GM12878 (cell line): ENCODE measurements around the gene AP1M1. TPM values are rescaled to one million over a fixed set of nuclear protein-coding genes. Genes with fewer than 3 reads are reported as not detected.

Source experiments
- ATAC-seq: fragments of 200-7000 bp; cut with Tn5 transposase; 3 replicates; pipeline ENCODE4 v1.9.1; 2020; ENCODE audit warnings: mild to moderate bottlenecking, moderate library complexity
- BruUV-seq: library from RNA; stranded (reverse); fragments of 400-500 nt; replicated peaks from 2 replicates; lab custom pipeline; 2021; lab: Mats Ljungman, UMichigan
- CTCF ChIA-PET: fragments of 300-600 bp; sonication (Branson Sonifier 250); formaldehyde crosslinking; extraction: SDS; loops from one replicate; lab custom pipeline; 2021; ENCODE audit warnings: inconsistent platforms; lab: Yijun Ruan, JAX
- POLR2A ChIA-PET: fragments of 350-600 bp; formaldehyde crosslinking; extraction: SDS; loops from one replicate; lab custom pipeline; 2021; ENCODE audit warnings: inconsistent platforms; lab: Charles Lee
- RAD21 ChIA-PET: fragments of 300-600 bp; sonication (Branson Sonifier 250); formaldehyde crosslinking; loops from one replicate; lab custom pipeline; 2023; ENCODE audit warnings: antibody characterized with exemption; ENCODE audit not compliant: unreplicated experiment; lab: Charles Lee
- SMC1A ChIA-PET: fragments of 300-600 bp; sonication (Branson Sonifier 250); formaldehyde crosslinking; loops from one replicate; lab custom pipeline; 2023; ENCODE audit not compliant: unreplicated experiment, uncharacterized antibody; lab: Charles Lee
- DNase-seq: peaks from one replicate; pipeline ENCODE4 v3.0.0-alpha.2; 2011; ENCODE audit warnings: low read depth, low spot score
- FAIRE-seq: peaks from 3 replicates; lab custom pipeline; 2011; peaks lifted over from hg19 to GRCh38; lab: Jason Lieb, UNC
- H2AFZ ChIP-seq: 2 replicates; pipeline ENCODE4 v1.6.0; 2011; ENCODE audit warnings: low read depth, low read length, control low read depth; ENCODE audit not compliant: control insufficient read depth
- H3K27ac ChIP-seq: 2 replicates; pipeline ENCODE4 v1.5.1; 2011; ENCODE audit warnings: control low read depth; ENCODE audit not compliant: control insufficient read depth, insufficient read depth
- H3K27me3 ChIP-seq, 2 experiments: replicated peaks in 1 of 2; 2 replicates each; pipeline versions ENCODE4 v1.6.0 to v1.6.1; 2011; ENCODE audit warnings: low read length in 1 of 2; ENCODE audit not compliant: control insufficient read depth in 2 of 2, insufficient read depth in 2 of 2
- H3K36me3 ChIP-seq, 2 experiments: 2 replicates each; pipeline ENCODE4 v1.5.1; 2011; ENCODE audit warnings: low read length in 1 of 2; ENCODE audit not compliant: control insufficient read depth in 2 of 2, insufficient read depth in 2 of 2
- H3K4me1 ChIP-seq: 2 replicates; pipeline ENCODE4 v1.6.1; 2011; ENCODE audit warnings: mild to moderate bottlenecking, low read length, moderate library complexity, mixed read lengths; ENCODE audit not compliant: control insufficient read depth, insufficient read depth
- H3K4me2 ChIP-seq: 2 replicates; pipeline ENCODE4 v1.6.0; 2011; ENCODE audit warnings: control low read depth; ENCODE audit not compliant: control insufficient read depth, insufficient read depth
- H3K4me3 ChIP-seq: fragments of 200-600 bp; sonication (generic); 2 replicates; pipeline ENCODE4 v1.5.1; 2016
- H3K79me2 ChIP-seq: 2 replicates; pipeline ENCODE4 v1.6.0; 2011; ENCODE audit warnings: low read length; ENCODE audit not compliant: control insufficient read depth, insufficient read depth
- H3K9ac ChIP-seq: 2 replicates; pipeline ENCODE4 v1.8.0; 2011; ENCODE audit warnings: low read length, control low read depth, mixed read lengths; ENCODE audit not compliant: control insufficient read depth, insufficient read depth
- H3K9me3 ChIP-seq: replicated peaks from 3 replicates; pipeline ENCODE4 v1.5.1; 2011; ENCODE audit warnings: mild to moderate bottlenecking, low read length; ENCODE audit not compliant: control insufficient read depth, insufficient read depth
- H4K20me1 ChIP-seq: 2 replicates; pipeline ENCODE4 v1.6.0; 2011; ENCODE audit not compliant: control insufficient read depth, insufficient read depth
- CHD4 ChIP-seq: fragments of 200-600 bp; sonication (generic); IDR thresholded peaks from 2 replicates; pipeline ENCODE4 v1.6.1; 2016; ENCODE audit warnings: mild to moderate bottlenecking
- HCFC1 ChIP-seq: fragments of 150-350 bp; IDR thresholded peaks from 2 replicates; pipeline ENCODE4 v1.6.1; 2014; ENCODE audit warnings: low read length
- HDAC2 ChIP-seq: fragments of 200-600 bp; sonication (generic); IDR thresholded peaks from 2 replicates; pipeline ENCODE4 v1.6.1; 2017
- IKZF1 ChIP-seq: fragments of 450-650 bp; conservative IDR thresholded peaks from 2 replicates; pipeline ENCODE4 v1.6.1; 2017; ENCODE audit warnings: antibody characterized with exemption, mild to moderate bottlenecking
- JUND ChIP-seq: IDR thresholded peaks from 2 replicates; pipeline ENCODE4 v1.6.1; 2012; ENCODE audit warnings: low read depth, mild to moderate bottlenecking, low read length, improper control_type of control experiment, moderate library complexity
- KDM1A ChIP-seq: fragments of 200-600 bp; sonication (generic); IDR thresholded peaks from 2 replicates; pipeline ENCODE4 v1.6.1; 2016; ENCODE audit warnings: borderline replicate concordance
- RCOR1 ChIP-seq: conservative IDR thresholded peaks from 2 replicates; pipeline ENCODE4 v1.6.1; 2012; ENCODE audit warnings: low read depth, low read length, improper control_type of control experiment
- RUNX3 ChIP-seq: IDR thresholded peaks from 2 replicates; pipeline ENCODE4 v1.6.1; 2012; ENCODE audit warnings: low read length, inconsistent platforms
- SMARCA5 ChIP-seq: fragments of 450-650 bp; IDR thresholded peaks from 2 replicates; pipeline ENCODE4 v1.6.1; 2017; ENCODE audit warnings: mild to moderate bottlenecking
- STAT3 ChIP-seq: IDR thresholded peaks from 2 replicates; pipeline ENCODE4 v1.6.1; 2011; ENCODE audit warnings: low read depth, low read length, improper control_type of control experiment
- ZNF217 ChIP-seq: fragments of 450-650 bp; IDR thresholded peaks from 2 replicates; pipeline ENCODE4 v1.6.1; 2017; ENCODE audit warnings: antibody characterized with exemption, mild to moderate bottlenecking
- WGBS: methylation state at CpG from one replicate; pipeline ENCODE4 v1.1.6; 2016; ENCODE audit warnings: low lambda C conversion rate; ENCODE audit not compliant: insufficient replicate concordance, insufficient coverage; ENCODE audit errors: missing lambda C conversion rate; 5-methylcytosine and 5-hydroxymethylcytosine counted together
- in situ Hi-C: fragments of 300-500 bp; cut with MboI; formaldehyde crosslinking; loops from 9 replicates; pipeline ENCODE4 v1.14.3; 2018; ENCODE audit warnings: mixed read lengths
- intact Hi-C: fragments of 100-400 bp; cut with micrococcal nuclease; formaldehyde crosslinking; loops from one replicate; pipeline ENCODE4 v1.14.2; 2022; ENCODE audit not compliant: unreplicated experiment
- polyA plus RNA-seq, 11 experiments: library from polyadenylated mRNA; depleted of rRNA in 4 of 11; unstranded in 6 of 11; stranded (reverse) in 5 of 11; fragments of >200 nt; fragmentation: Nextera tagmentation in 4 of 11; fragmentation: Illumina TruSeq in 1 of 11; extraction: Ambion mirVana in 4 of 11; extraction: Trizol in 1 of 11; gene quantifications; 1 replicate in 1 of 11; 2 replicates in 10 of 11; pipeline versions ENCODE4 v1.2.1 to v1.2.3, GENCODE V29; 2011 to 2016; ENCODE audit warnings: inconsistent platforms in 2 of 11, missing spikeins in 2 of 11, low read depth in 1 of 11
- total RNA-seq, 4 experiments: library from RNA; depleted of rRNA in 3 of 4; stranded (reverse); fragments of >200 nt in 3 of 4; fragmentation: Illumina TruSeq in 1 of 4; extraction: Trizol in 1 of 4; gene quantifications; 2 replicates each; pipeline versions ENCODE4 v1.2.1 to v1.2.3, GENCODE V29; 2013 to 2021
- TF ChIP-seq, protein P1 (sequence below): fragments of 450-650 bp; conservative IDR thresholded peaks from 2 replicates; pipeline ENCODE4 v1.6.1; 2017; ENCODE audit warnings: mild to moderate bottlenecking, moderate library complexity

The AP1M1 gene
- total and polyA plus RNA-seq, 10 of the 15 experiments (the other 5 are each of a cell fraction or from before 2014, with no cell fraction given): 1.0 to 116 (median 44.7) TPM

GRCh38 chr19:16260160-16260811 lies 62.6 kb downstream of the AP1M1 start:
- H4K20me1 ChIP-seq: no peaks in the 10 kb centered on the region
- WGBS: 30% methylated on average over 4 of the region's 4 CpGs
- peaks cover 47% of the 10 kb centered on the region for H3K4me1 ChIP-seq
- ChIA-PET POLR2A (interaction anchor here (0.9 to 1.6 kb wide), 3 partner anchors 8 to 68 kb away, joined by 3 to 4 read pairs (median 3); partner anchors contain the start of gene KLF2), CTCF (interaction anchor here (1.6 kb wide), 1 partner anchor 122 kb away, joined by 4 read pairs; no protein-coding TSS in a partner anchor), SMC1A (interaction anchor here (1.0 to 2.4 kb wide), 3 partner anchors 24 to 122 kb away, joined by 3 to 6 read pairs (median 3); no protein-coding TSS in a partner anchor), RAD21 (interaction anchor here (0.6 to 1.3 kb wide), 3 partner anchors 12 to 123 kb away, joined by 3 read pairs; no protein-coding TSS in a partner anchor)
- no peaks in the 10 kb centered on the region for H3K79me2 ChIP-seq
- BruUV-seq: no TSS peak
- no peak overlapping the region for H2AFZ ChIP-seq
- H3K9ac ChIP-seq: no peak overlapping the region
- no peak overlapping the region for H3K4me3 ChIP-seq
- FAIRE-seq: no peak
- no peaks in the 10 kb centered on the region; the same call in 2 of the 3 replicates for H3K9me3 ChIP-seq
- in situ Hi-C loops: no loop called here
- TF ChIP-seq RCOR1 (0 out of 2 replicates have a peak, but pooled peaks have one; percentile 36), KDM1A (peak; percentile 85; the same call in 1 of the 2 replicates), JUND (no peak), STAT3 (no peak), RUNX3 (0 out of 2 replicates have a peak, but pooled peaks have one; percentile 2), ZNF217 (peak; percentile 44; the same call in 1 of the 2 replicates), IKZF1 (peak; percentile 29; the same call in 1 of the 2 replicates), CHD4 (peak; percentile 94; the same call in 1 of the 2 replicates), HCFC1 (no peak), SMARCA5 (peak; percentile 89), HDAC2 (peak; percentile 93; the same call in 1 of the 2 replicates)
- TF ChIP-seq, protein P1, sequence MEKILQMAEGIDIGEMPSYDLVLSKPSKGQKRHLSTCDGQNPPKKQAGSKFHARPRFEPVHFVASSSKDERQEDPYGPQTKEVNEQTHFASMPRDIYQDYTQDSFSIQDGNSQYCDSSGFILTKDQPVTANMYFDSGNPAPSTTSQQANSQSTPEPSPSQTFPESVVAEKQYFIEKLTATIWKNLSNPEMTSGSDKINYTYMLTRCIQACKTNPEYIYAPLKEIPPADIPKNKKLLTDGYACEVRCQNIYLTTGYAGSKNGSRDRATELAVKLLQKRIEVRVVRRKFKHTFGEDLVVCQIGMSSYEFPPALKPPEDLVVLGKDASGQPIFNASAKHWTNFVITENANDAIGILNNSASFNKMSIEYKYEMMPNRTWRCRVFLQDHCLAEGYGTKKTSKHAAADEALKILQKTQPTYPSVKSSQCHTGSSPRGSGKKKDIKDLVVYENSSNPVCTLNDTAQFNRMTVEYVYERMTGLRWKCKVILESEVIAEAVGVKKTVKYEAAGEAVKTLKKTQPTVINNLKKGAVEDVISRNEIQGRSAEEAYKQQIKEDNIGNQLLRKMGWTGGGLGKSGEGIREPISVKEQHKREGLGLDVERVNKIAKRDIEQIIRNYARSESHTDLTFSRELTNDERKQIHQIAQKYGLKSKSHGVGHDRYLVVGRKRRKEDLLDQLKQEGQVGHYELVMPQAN: no peak
- intact Hi-C loops: no loop called here
- no peaks in the 10 kb centered on the region for H3K36me3 ChIP-seq
- DNase-seq: no peak
- peaks cover 0 to 2% of the 10 kb centered on the region in 2 experiments; a peak in 3 of 4 replicates for H3K27me3 ChIP-seq
- H3K4me2 ChIP-seq: 0 out of 2 replicates have a peak overlapping the region, but pooled peaks have one; percentile 31
- H3K27ac ChIP-seq: peak overlapping the region; percentile 27
- no peak for ATAC-seq
